HG03442 (cell line): ENCODE data around the gene IL36RN.
"Not testable (repeated sequence)": the region's sequence is repeated elsewhere in the genome, so short reads cannot be mapped to it uniquely, and the experiment has no call there.

Source experiments
- ATAC-seq: cut with Tn5 transposase; IDR thresholded peaks from one replicate; pipeline ENCODE4 v1.9.1; 2021; ENCODE audit warnings: mild to moderate bottlenecking, moderate library complexity; ENCODE audit not compliant: unreplicated experiment

IL36RN gene

GRCh38 chr2:113096842-113097618 is 38.0 kb downstream of the IL36RN start:
- ATAC-seq, result not testable (repeated sequence)

DNA sequence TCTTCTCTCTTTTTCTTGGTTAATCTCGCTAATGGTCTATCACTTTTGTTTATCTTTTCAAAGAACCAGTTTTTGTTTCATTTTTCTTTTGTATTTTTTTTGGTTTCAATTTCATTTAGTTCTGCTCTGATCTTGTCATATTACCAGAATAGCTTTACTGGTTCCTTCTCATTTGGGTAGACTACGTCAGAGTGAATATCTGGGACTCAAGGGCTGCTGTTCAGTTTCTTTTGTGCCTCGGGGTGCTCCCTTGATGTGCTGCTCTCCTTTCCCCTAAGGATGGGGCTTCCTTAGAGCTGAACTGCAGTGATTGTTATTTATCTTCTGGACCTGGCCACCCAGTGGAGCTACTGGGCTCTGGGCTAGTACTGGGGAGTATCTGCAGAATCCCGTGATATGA is 39.0 kb downstream of the IL36RN start:
- no peak for ATAC-seq

DNA sequence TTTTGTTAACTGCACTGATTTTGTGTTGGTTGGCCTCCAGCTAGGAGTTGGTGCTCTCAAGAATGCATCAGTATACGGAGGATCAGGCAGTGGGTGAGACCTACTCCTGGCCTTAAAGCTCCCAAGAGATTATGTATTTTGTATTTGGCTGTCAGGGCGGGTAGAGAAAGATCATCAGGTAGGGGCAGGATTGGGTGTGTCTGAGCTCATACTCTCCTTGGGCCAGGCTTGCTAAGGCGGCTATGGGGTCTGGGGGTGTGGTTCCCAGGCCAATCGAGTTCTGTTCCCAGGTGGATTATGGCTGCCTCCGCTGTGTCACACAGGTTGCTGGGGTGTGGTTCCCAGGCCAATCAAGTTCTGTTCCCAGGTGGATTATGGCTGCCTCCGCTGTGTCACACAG is 39.5 kb downstream of the IL36RN start:
- ATAC-seq, result no peak

DNA sequence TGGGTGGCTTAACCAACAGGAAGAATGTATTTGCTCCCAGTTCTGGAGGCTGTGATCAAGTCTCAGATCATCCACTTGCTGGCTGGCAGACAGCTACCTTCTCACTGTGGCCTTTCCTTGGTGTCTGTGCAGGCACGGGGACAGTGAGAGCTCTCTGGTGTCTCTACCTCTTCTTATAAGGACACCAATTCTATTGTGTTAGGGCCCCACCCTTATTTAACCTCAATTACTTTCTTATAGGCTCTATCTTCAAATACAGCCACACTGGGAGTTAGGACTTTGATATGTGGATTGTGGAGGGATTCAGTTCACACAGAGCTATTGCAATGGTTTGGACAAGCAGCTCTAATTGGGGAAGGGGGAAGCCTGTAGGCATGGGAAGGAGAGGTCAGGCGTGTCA is 43.1 kb downstream of the IL36RN start:
- ATAC-seq, result no peak

DNA sequence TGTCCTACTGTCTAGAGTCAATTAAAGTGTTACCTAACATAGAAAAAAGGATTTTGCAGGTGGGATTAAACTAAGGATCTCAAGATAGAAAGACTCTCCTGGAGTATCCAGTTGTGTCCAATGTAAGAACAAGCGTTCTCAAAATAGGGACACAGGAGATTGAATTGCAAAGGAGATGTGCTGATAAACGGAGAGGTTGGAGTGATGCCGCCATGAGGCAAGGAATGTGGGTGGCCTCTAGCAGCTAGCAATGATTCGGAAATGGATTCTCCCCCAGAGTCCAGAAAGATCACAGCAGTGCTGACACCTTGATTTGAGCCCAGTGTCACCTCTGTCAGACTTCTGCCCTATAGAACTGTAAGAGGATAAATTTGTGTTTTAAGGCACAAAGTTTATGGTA is 44.3 kb downstream of the IL36RN start:
- ATAC-seq, result no peak

DNA sequence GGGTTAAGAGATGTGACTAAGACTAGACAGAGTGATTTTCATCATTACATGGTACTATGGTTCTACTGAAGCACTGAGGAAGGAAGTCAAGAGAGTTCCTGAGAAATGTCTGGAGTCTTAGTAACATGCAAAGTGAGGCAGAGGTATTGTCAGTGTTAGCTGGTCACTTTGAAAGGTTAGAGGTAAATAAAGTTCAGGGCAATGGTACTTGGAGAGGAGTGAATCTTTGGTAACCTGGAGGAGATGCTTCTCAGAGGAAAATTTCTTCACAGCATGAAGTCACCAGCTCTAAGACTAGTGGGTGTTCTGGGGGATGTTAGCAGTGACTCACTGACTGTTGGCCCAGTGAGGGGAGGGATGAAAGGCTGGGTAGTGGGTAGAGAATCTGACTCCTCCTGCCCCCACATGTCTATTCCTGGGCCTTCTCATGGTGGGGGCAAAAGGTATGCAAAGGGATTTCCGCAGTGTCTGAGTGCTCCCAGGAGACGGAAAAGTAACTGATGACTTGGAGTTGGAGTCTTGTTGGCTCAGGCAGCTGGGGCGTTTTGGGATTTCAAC is 45.1 kb downstream of the IL36RN start:
- no peak for ATAC-seq

DNA sequence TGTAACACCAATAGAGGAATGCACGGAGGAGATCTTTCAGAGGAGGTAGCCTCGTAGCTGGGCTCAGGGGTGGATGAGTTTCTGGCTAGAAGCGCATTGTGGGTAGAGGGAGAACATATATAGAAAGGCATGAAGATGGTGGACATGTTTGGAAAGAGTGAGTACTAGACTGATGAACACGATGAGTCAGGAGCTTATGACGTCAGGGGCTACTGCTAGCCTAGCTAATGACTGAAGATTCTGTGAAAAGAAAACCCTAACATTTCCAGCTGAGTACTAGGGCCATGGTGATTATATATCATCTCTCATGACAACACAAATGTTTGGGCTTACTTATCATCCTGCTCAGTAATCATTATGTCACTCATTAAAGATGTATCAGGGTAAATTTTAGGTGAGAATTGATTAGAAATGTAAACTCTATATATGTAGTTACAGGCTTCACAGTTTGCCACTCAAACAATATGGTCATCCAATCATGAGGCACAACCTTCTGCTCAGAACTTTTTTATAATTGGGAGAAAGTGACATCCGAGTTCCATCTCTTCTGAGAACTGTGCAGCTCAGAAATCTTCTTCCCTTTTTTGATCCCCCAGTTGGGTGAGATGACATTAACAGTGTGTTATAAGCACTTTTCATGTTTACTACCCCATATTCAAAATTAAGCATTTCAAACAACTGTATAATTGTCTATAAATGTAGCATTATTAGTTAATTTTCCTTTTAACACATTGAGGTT is 46.2 kb downstream of the IL36RN start:
- ATAC-seq, result no peak

DNA sequence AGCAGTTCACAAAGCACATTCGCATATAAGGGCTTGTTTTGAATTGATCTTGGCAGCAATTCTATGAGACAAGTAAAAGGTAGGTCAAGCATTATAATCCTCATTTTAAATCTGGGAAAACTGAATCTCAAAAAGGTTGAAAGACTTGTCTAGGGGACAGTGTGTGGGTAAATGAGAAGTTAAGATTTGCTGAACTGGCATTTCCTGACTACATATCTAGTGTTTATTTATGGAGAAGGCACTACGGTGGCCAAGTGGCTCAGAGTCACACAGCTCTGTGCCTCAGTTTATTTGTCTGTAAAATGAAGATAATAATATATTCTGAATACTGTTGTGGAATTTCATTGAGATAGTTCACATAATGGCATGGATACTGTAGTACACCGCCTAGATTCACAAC is 52.1 kb downstream of the IL36RN start:
- no peak for ATAC-seq

- no peak for ATAC-seq
Observed at GRCh38 chr2:113111823-113112287, 52.9 kb downstream of the IL36RN start.

GRCh38 chr2:113112441-113112840 is 53.4 kb downstream of the IL36RN start:
- no peak for ATAC-seq

DNA sequence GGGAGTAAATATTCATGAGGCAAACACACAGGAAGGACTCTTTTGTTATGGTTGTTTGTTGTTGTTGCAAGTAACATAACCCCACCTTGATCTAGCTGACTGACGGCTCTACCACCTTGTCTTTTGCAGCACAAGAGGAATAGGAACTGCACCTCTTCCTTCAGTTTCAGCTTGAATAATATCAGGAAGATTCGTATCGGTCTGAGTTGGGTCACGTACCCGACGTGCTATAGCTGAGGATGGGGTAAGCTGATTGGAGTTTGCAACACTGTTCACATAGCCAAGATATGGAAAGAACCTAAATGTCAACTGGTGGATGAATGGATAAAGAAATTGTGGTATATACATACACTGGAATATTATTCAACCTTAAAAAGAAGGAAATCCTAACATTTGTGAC is 53.9 kb downstream of the IL36RN start:
- no peak for ATAC-seq

GRCh38 chr2:113113807-113114206 is 54.8 kb downstream of the IL36RN start:
- no peak for ATAC-seq
